Measurements from ENCODE around the gene SLC6A7. TPM values are rescaled to one million over a fixed set of nuclear protein-coding genes. Genes with fewer than 3 reads are reported as not detected.
A peak's percentile ranks its signal among the peaks of the same experiment; 100 is the strongest.

The SLC6A7 gene
- total RNA-seq, 1 donor, result not detected

- peak overlapping the region; percentile 97 for H3K4me2 ChIP-seq (ENCODE audit: insufficient read depth, low read length)
- H3K27me3 ChIP-seq (ENCODE audit: insufficient read depth, low read length), result no peaks in the 10 kb centered on the region
- peak overlapping the region; percentile 93 for H3K4me3 ChIP-seq (ENCODE audit: insufficient read depth, low read length)
- peaks cover 47% of the 10 kb centered on the region for H3K36me3 ChIP-seq (ENCODE audit: insufficient read depth, low read length)
- no peak for TF ChIP-seq CTCF (IDR thresholded peaks at IDR 0.05; ENCODE audit: extremely low read depth, low read depth, low read length)
- H2AFZ ChIP-seq (ENCODE audit: low read length), result no peak overlapping the region
- peaks cover 68% of the 10 kb centered on the region for H3K79me2 ChIP-seq (ENCODE audit: insufficient read depth, low read length)
- no peak for DNase-seq (ENCODE audit: insufficient read length, low spot score, missing footprints)
- H3K27ac ChIP-seq (ENCODE audit: low read depth, low read length), result peak overlapping the region; percentile 82
- H3K4me1 ChIP-seq (ENCODE audit: insufficient read depth, low read length), result peaks cover 74% of the 10 kb centered on the region
- H3K9me3 ChIP-seq (ENCODE audit: low read depth, low read length), result no peaks in the 10 kb centered on the region
- peaks cover 37% of the 10 kb centered on the region for H4K20me1 ChIP-seq (ENCODE audit: insufficient read depth, low read length)
These were observed 36.4 kb upstream of the SLC6A7 start for GRCh38 chr5:150153483-150153882.

- H3K4me3 ChIP-seq (ENCODE audit: insufficient read depth, low read length), result peak overlapping the region; percentile 93
These were observed 35.8 kb upstream of the SLC6A7 start for GRCh38 chr5:150153957-150154617.

GRCh38 chr5:150154618-150155128 lies 35.2 kb upstream of the SLC6A7 start:
- TF ChIP-seq CTCF (IDR thresholded peaks at IDR 0.05; ENCODE audit: extremely low read depth, low read depth, low read length), result no peak
- no peaks in the 10 kb centered on the region for H3K27me3 ChIP-seq (ENCODE audit: insufficient read depth, low read length)
- peaks cover 29% of the 10 kb centered on the region for H4K20me1 ChIP-seq (ENCODE audit: insufficient read depth, low read length)
- peaks cover 35% of the 10 kb centered on the region for H3K36me3 ChIP-seq (ENCODE audit: insufficient read depth, low read length)
- H3K4me1 ChIP-seq (ENCODE audit: insufficient read depth, low read length), result peaks cover 74% of the 10 kb centered on the region
- H3K27ac ChIP-seq (ENCODE audit: low read depth, low read length), result peak overlapping the region; percentile 82
- H3K79me2 ChIP-seq (ENCODE audit: insufficient read depth, low read length), result peaks cover 56% of the 10 kb centered on the region
- H2AFZ ChIP-seq (ENCODE audit: low read length), result no peak overlapping the region
- H3K9me3 ChIP-seq (ENCODE audit: low read depth, low read length), result no peaks in the 10 kb centered on the region
- H3K4me2 ChIP-seq (ENCODE audit: insufficient read depth, low read length), result peak overlapping the region; percentile 97
- H3K4me3 ChIP-seq (ENCODE audit: insufficient read depth, low read length), result peak overlapping the region; percentile 93
- no peak for DNase-seq (ENCODE audit: insufficient read length, low spot score, missing footprints)

More at GRCh38 chr5:150153957-150154617, 35.8 kb upstream of the SLC6A7 start:
- H3K36me3 ChIP-seq (ENCODE audit: insufficient read depth, low read length), result peaks cover 41% of the 10 kb centered on the region
- peaks cover 62% of the 10 kb centered on the region for H3K79me2 ChIP-seq (ENCODE audit: insufficient read depth, low read length)
- H3K27me3 ChIP-seq (ENCODE audit: insufficient read depth, low read length), result no peaks in the 10 kb centered on the region
- no peak overlapping the region for H2AFZ ChIP-seq (ENCODE audit: low read length)
- peaks cover 74% of the 10 kb centered on the region for H3K4me1 ChIP-seq (ENCODE audit: insufficient read depth, low read length)
- peak; percentile 30 for TF ChIP-seq CTCF (IDR thresholded peaks at IDR 0.05; ENCODE audit: extremely low read depth, low read depth, low read length)
- DNase-seq (ENCODE audit: insufficient read length, low spot score, missing footprints), result no peak
- peaks cover 33% of the 10 kb centered on the region for H4K20me1 ChIP-seq (ENCODE audit: insufficient read depth, low read length)
- H3K9me3 ChIP-seq (ENCODE audit: low read depth, low read length), result no peaks in the 10 kb centered on the region
- H3K27ac ChIP-seq (ENCODE audit: low read depth, low read length), result peak overlapping the region; percentile 82
- peak overlapping the region; percentile 97 for H3K4me2 ChIP-seq (ENCODE audit: insufficient read depth, low read length)

GRCh38 chr5:150155258-150156026 lies 34.4 kb upstream of the SLC6A7 start, which contains the start of gene PDGFRB:
Gene PDGFRB, minus strand, starts transcription at chr5:150155845. Its CDS starts 18,798 bp downstream, at chr5:150137047.
- H3K4me3 ChIP-seq (ENCODE audit: insufficient read depth, low read length), result peak within 1 kb of the TSS; percentile 93
- H3K4me1 ChIP-seq (ENCODE audit: insufficient read depth, low read length), result peaks cover 75% of the 10 kb centered on the region
- H3K36me3 ChIP-seq (ENCODE audit: insufficient read depth, low read length), result peaks cover 28% of the 10 kb centered on the region
- H2AFZ ChIP-seq (ENCODE audit: low read length), result peak within 1 kb of the TSS; percentile 1
- H3K27me3 ChIP-seq (ENCODE audit: insufficient read depth, low read length), result no peaks in the 10 kb centered on the region
- peaks cover 49% of the 10 kb centered on the region for H3K79me2 ChIP-seq (ENCODE audit: insufficient read depth, low read length)
- peak within 1 kb of the TSS; percentile 97 for H3K4me2 ChIP-seq (ENCODE audit: insufficient read depth, low read length)
- peak within 1 kb of the TSS; percentile 82 for H3K27ac ChIP-seq (ENCODE audit: low read depth, low read length)
- no peaks in the 10 kb centered on the region for H3K9me3 ChIP-seq (ENCODE audit: low read depth, low read length)
- peaks cover 24% of the 10 kb centered on the region for H4K20me1 ChIP-seq (ENCODE audit: insufficient read depth, low read length)
- no peak for TF ChIP-seq CTCF (IDR thresholded peaks at IDR 0.05; ENCODE audit: extremely low read depth, low read depth, low read length)
- peak; percentile 98 for DNase-seq (ENCODE audit: insufficient read length, low spot score, missing footprints)
